ENCODE measurements around the gene RPS27L.

Gene RPS27L

DNA sequence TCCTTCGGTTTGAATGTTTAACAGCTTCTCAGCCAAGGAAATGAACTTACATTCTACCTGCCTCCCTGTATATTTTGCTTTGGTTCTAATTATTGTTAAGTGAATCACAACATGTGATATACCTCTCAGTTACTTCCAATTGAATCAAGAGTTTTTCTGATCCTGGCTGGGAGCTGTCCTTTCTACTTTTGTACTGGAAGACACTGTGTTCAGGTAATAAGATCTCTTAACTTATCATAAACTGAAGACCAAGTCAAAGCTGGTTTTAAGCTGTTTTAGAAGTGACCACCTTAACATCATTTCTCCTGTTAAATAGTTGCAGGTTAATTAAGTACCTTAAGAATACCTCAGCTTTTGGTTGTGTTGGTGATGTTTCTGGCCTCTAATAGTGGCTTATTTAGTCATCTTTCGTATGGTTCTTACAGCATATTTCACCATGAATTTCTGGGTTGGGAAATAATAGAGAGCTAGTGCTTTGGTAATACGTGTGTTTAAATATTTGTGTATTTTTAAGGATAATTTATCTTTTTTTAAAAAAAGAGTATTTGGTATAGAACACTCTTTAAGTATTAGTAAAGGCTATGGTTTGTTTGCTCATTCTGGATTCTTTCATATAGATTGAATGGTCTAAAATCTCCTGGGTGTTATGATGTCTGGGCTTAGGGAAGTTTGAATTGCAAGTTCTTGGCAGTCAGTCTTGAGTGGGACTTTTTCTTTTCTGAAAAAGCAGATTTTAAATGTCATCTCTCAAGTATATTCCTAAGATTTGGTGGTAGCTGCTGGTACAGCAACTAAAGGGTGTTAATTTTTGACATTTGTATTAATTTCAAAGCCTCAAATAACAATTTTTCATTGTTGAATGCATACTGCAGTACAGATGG is 33.7 kb upstream of the RPS27L start:
- peak overlapping the region; percentile 98 for H3K27ac Mint-ChIP-seq
- peaks cover 61% of the 10 kb centered on the region for H3K4me1 Mint-ChIP-seq (ENCODE audit: low read depth)
- peaks cover 14% of the 10 kb centered on the region for H3K36me3 Mint-ChIP-seq (ENCODE audit: low read depth)

DNA sequence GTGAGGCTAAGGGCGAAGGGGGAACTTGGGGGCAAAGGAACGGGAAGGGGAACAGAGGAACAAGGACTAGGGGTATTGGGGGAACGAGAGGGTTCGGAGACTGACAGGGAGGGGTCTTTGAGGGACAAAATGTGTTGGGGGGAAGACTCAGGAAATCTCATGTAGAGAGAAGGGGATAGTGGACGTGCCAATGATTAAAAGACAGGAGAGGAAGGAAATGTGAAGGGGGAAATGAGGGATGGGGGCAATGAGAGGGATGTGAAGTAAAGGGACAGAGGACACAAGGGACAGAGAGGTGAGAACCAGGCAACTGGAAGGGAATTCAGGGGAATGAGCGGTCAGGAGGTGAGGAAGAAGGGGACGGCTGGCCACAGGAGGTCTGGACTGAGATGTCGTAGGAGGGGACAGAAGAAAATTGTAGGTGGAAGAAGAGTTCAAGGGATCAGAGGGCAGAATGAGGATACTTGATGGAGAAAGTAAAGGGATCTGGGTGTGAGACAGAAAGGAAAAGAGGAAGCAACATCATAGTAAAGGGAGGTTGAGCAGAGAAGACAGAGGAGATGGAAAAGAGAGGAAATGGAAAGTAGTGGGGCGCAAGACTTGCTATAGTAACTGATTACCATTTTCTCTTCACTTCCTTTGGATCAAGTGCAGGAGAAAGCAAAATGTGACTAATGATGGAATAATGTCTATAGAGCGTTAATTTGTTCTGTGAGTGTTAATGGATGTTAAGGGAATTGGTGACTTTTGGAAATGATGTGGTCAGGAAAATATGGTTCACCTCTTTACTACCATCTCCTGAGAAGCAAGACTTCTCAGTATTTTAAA is 32.9 kb upstream of the RPS27L start:
- Mint-ChIP-seq H3K36me3 (ENCODE audit: low read depth) (peaks cover 11% of the 10 kb centered on the region), H3K27me3 (ENCODE audit: low read depth) (peaks cover 12% of the 10 kb centered on the region), H3K4me3 (peak overlapping the region; percentile 95), H3K4me1 (ENCODE audit: low read depth) (peaks cover 52% of the 10 kb centered on the region), H3K27ac (peak overlapping the region; percentile 85), H3K9me3 (no peaks in the 10 kb centered on the region)

More for the DNA sequence above, 33.7 kb upstream of the RPS27L start:
- peak overlapping the region; percentile 95 for H3K4me3 Mint-ChIP-seq
- no peaks in the 10 kb centered on the region for H3K9me3 Mint-ChIP-seq
- peaks cover 8% of the 10 kb centered on the region for H3K27me3 Mint-ChIP-seq (ENCODE audit: low read depth)

DNA sequence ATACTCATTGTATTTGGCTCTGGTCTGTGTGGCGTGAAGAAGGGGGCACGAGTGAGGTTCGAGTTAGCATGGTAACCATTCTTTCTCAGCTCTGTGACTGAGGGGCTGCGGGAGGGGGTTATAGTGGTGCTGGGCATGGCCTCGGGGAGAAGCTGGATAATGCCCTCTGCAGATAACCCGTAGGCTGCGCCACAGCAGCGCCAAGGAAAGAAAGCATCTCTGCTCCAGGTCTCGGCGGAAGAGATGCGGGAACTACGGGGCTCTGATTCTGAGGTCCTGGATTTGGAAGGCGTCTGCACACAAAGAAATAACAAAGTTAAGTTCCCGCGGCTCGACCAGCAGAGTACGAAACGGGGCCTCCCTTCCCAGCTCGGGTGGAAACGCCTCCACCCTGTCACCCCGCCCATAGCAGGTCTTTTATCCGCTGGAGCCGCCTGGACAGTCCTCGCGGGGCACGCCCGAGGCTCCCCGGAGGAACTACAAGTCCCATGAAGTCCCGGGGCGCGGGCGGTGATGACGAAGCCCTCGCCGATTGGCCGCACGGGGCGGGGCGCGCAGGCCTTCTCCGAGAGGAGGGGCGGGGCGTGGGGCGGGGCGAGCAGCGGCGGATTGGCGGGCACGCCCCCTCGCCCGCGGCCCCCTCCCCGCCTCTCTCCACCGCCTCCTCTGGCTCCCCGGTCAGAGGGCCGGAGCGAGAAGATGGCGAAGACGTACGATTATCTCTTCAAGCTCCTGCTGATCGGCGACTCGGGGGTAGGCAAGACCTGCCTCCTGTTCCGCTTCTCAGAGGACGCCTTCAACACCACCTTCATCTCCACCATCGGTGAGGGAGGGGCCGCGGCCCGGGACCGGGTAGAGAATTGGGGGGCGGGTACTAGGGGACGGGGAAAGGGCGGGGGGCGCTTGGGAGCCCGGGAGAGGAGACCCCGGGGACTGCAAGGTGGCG is 31.9 kb upstream of the RPS27L start, which contains the start of gene RAB8B:
Gene RAB8B (plus strand): TSS at position 681 of the 946 bp plus-strand sequence. CDS start 19 bp downstream, at position 700.
- H3K9me3 Mint-ChIP-seq = no peaks in the 10 kb centered on the region
- peak within 1 kb of the TSS; percentile 95 for H3K4me3 Mint-ChIP-seq
- peaks cover 11% of the 10 kb centered on the region for H3K36me3 Mint-ChIP-seq (ENCODE audit: low read depth)
- H3K4me1 Mint-ChIP-seq (ENCODE audit: low read depth) = peaks cover 45% of the 10 kb centered on the region
- H3K27ac Mint-ChIP-seq = peak within 1 kb of the TSS; percentile 90
- H3K27me3 Mint-ChIP-seq (ENCODE audit: low read depth) = peaks cover 15% of the 10 kb centered on the region

DNA sequence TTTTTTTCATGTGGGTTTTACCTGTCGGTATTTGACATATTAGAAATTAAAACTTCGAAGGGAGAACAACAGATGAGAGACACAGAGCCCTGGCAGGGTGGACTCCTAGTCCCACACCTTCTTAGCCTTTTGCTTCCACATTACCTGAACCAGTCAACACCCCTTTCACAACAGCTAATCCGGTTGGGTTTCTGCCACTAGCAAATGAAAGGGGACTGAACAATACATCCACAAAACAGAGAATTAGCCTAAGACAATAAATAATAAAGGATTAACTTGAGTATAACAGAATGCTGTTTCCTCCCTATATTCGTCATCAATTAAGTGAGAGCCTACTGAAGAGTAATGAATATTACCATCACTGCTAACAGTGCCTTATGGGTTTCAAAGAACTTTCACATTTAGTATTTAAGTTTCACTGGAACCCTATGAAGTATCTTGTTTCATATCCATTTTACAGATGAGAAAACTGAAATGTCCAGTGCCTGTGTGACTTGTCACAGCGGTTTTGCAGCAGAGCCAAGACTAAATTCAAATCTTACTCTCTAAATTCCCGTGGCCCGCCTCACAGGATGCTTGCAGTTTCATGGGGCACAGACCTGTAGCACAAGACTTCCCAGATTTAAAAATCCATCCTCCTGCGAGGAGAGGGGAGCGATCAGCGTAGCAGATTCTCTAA is 31.1 kb upstream of the RPS27L start:
- Mint-ChIP-seq H3K4me1 (ENCODE audit: low read depth) (peaks cover 39% of the 10 kb centered on the region), H3K36me3 (ENCODE audit: low read depth) (peaks cover 7% of the 10 kb centered on the region), H3K9me3 (no peaks in the 10 kb centered on the region), H3K27me3 (ENCODE audit: low read depth) (peaks cover 15% of the 10 kb centered on the region), H3K4me3 (peak overlapping the region; percentile 95), H3K27ac (peak overlapping the region; percentile 90)

- Mint-ChIP-seq H3K9me3 (no peaks in the 10 kb centered on the region), H3K4me1 (ENCODE audit: low read depth) (peaks cover 35% of the 10 kb centered on the region), H3K27ac (no peak overlapping the region), H3K4me3 (peak overlapping the region; percentile 95), H3K36me3 (ENCODE audit: low read depth) (peaks cover 7% of the 10 kb centered on the region), H3K27me3 (ENCODE audit: low read depth) (peaks cover 15% of the 10 kb centered on the region)
These were observed 30.4 kb upstream of the RPS27L start for GRCh38 chr15:63187589-63188226.

GRCh38 chr15:63186065-63186464 is 28.8 kb upstream of the RPS27L start:
- Mint-ChIP-seq H3K9me3 (no peaks in the 10 kb centered on the region), H3K4me1 (ENCODE audit: low read depth) (peaks cover 21% of the 10 kb centered on the region), H3K27me3 (ENCODE audit: low read depth) (peaks cover 23% of the 10 kb centered on the region), H3K4me3 (no peak overlapping the region), H3K36me3 (ENCODE audit: low read depth) (peaks cover 3% of the 10 kb centered on the region), H3K27ac (no peak overlapping the region)

GRCh38 chr15:63185206-63185605 is 27.9 kb upstream of the RPS27L start:
- Mint-ChIP-seq H3K27me3 (ENCODE audit: low read depth) (peaks cover 25% of the 10 kb centered on the region), H3K4me1 (ENCODE audit: low read depth) (peaks cover 14% of the 10 kb centered on the region), H3K4me3 (no peak overlapping the region), H3K36me3 (ENCODE audit: low read depth) (peaks cover under 1% of the 10 kb centered on the region), H3K27ac (no peak overlapping the region), H3K9me3 (no peaks in the 10 kb centered on the region)

- Mint-ChIP-seq H3K27ac (no peak overlapping the region), H3K4me3 (no peak overlapping the region), H3K9me3 (no peaks in the 10 kb centered on the region), H3K27me3 (ENCODE audit: low read depth) (peaks cover 23% of the 10 kb centered on the region), H3K36me3 (ENCODE audit: low read depth) (no peaks in the 10 kb centered on the region), H3K4me1 (ENCODE audit: low read depth) (peaks cover 2% of the 10 kb centered on the region)
These were observed 24.4 kb upstream of the RPS27L start for GRCh38 chr15:63181648-63182047.

DNA sequence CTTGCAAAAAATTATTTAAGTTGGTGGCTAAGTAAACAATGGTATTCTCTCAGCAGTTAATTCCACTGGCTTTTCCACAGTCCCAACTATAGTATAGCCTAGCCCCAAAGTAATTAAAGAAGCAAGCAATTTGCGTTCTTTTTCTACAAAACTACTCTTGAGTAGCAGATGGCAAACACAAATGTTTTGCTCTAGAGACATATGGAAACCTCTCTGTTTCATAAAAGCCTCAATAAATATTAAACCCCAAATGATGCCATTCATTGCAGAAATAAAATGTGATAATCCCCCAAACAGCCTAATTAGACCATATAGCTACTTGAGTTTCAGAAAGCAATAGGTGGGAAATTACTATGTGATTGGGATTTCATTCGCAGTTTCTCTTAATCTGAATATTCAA is 23.5 kb upstream of the RPS27L start:
- H3K27me3 Mint-ChIP-seq (ENCODE audit: low read depth) = peaks cover 15% of the 10 kb centered on the region
- no peaks in the 10 kb centered on the region for H3K9me3 Mint-ChIP-seq
- no peak overlapping the region for H3K4me3 Mint-ChIP-seq
- no peaks in the 10 kb centered on the region for H3K36me3 Mint-ChIP-seq (ENCODE audit: low read depth)
- H3K4me1 Mint-ChIP-seq (ENCODE audit: low read depth) = peaks cover 2% of the 10 kb centered on the region
- H3K27ac Mint-ChIP-seq = no peak overlapping the region

DNA sequence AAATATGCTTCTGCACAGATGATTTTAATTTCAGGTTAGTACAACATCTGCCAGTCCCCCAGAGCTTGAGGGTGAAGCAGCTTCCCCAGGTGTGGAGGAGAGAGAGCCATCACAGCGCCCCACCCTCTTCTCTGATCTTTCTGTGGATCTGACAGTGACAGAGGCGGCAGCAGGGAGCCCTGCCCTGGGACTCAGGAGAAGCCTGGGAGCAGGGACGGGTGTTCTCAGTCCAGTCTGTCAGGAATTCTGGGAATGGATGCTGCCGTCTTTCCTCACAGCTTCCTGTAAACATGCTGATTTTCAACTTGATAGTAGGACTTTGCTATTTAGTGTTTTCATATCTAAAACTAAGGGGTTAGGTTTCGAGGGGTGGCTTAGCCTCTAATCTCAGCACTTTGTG is 20.8 kb upstream of the RPS27L start:
- no peak overlapping the region for H3K4me3 Mint-ChIP-seq
- H3K4me1 Mint-ChIP-seq (ENCODE audit: low read depth) = peaks cover 2% of the 10 kb centered on the region
- H3K27ac Mint-ChIP-seq = no peak overlapping the region
- H3K9me3 Mint-ChIP-seq = no peaks in the 10 kb centered on the region
- H3K27me3 Mint-ChIP-seq (ENCODE audit: low read depth) = peaks cover 10% of the 10 kb centered on the region
- H3K36me3 Mint-ChIP-seq (ENCODE audit: low read depth) = no peaks in the 10 kb centered on the region

DNA sequence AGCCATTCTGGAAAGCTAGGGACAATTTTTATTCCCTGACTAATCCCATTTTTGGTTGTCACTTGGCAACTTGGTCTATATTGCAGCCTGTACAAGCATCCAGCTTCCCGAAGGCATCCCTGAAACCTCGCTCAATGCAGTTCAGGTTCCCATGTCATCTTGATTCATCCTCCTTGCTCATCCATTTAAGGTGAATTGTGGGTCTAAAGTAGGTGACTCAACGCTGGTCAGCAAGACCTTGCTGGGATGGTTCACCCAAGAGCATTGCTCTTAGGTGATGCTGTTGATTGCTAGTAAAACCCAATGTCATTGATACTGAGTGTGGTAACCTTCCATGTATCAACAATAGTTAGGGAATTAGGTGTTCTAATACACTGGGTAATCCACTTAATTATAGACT is 19.0 kb upstream of the RPS27L start:
- H3K9me3 Mint-ChIP-seq = no peaks in the 10 kb centered on the region
- peaks cover 4% of the 10 kb centered on the region for H3K27me3 Mint-ChIP-seq (ENCODE audit: low read depth)
- H3K36me3 Mint-ChIP-seq (ENCODE audit: low read depth) = no peaks in the 10 kb centered on the region
- no peak overlapping the region for H3K27ac Mint-ChIP-seq
- peaks cover 2% of the 10 kb centered on the region for H3K4me1 Mint-ChIP-seq (ENCODE audit: low read depth)
- H3K4me3 Mint-ChIP-seq = no peak overlapping the region

GRCh38 chr15:63172851-63173451 is 15.7 kb upstream of the RPS27L start:
- H3K27ac Mint-ChIP-seq = no peak overlapping the region
- no peaks in the 10 kb centered on the region for H3K9me3 Mint-ChIP-seq
- H3K4me3 Mint-ChIP-seq = no peak overlapping the region
- H3K27me3 Mint-ChIP-seq (ENCODE audit: low read depth) = peaks cover 3% of the 10 kb centered on the region
- H3K4me1 Mint-ChIP-seq (ENCODE audit: low read depth) = peaks cover 2% of the 10 kb centered on the region
- no peaks in the 10 kb centered on the region for H3K36me3 Mint-ChIP-seq (ENCODE audit: low read depth)

GRCh38 chr15:63172376-63172775 is 15.1 kb upstream of the RPS27L start:
- Mint-ChIP-seq H3K9me3 (no peaks in the 10 kb centered on the region), H3K36me3 (ENCODE audit: low read depth) (no peaks in the 10 kb centered on the region), H3K27me3 (ENCODE audit: low read depth) (peaks cover 3% of the 10 kb centered on the region), H3K4me1 (ENCODE audit: low read depth) (peaks cover 1% of the 10 kb centered on the region), H3K27ac (no peak overlapping the region), H3K4me3 (no peak overlapping the region)
